ENCODE data around the gene BTF3. TPM values are rescaled to one million over a fixed set of nuclear protein-coding genes. Genes with fewer than 3 reads are reported as not detected.

Gene BTF3
- polyA plus RNA-seq, 4 donors = 977 to 1,050 (median 1,011) TPM

- peak; percentile 65 to 79 (median 67) for DNase-seq (ENCODE audit: low read depth in 4 of 4, low spot score in 3 of 4)
Measured at GRCh38 chr5:73519531-73520283, 21.5 kb downstream of the BTF3 start.

GRCh38 chr5:73522989-73523388, 24.7 kb downstream of the BTF3 start:
- no peak for DNase-seq (ENCODE audit: low read depth in 4 of 4, low spot score in 3 of 4)

GRCh38 chr5:73523861-73524260, 25.6 kb downstream of the BTF3 start:
- no peak for DNase-seq (ENCODE audit: low read depth in 4 of 4, low spot score in 3 of 4)

- DNase-seq (ENCODE audit: low read depth in 4 of 4, low spot score in 3 of 4) = no peak
Measured at GRCh38 chr5:73525606-73526203, 27.5 kb downstream of the BTF3 start.

GRCh38 chr5:73528248-73528647, 30.0 kb downstream of the BTF3 start:
- no peak for DNase-seq (ENCODE audit: low read depth in 4 of 4, low spot score in 3 of 4)

GRCh38 chr5:73529081-73529480, 30.8 kb downstream of the BTF3 start:
- no peak for DNase-seq (ENCODE audit: low read depth in 4 of 4, low spot score in 3 of 4)

- DNase-seq (ENCODE audit: low read depth in 4 of 4, low spot score in 3 of 4) = no peak
Measured at GRCh38 chr5:73531356-73531755, 33.1 kb downstream of the BTF3 start.

- no peak for DNase-seq (ENCODE audit: low read depth in 4 of 4, low spot score in 3 of 4)
Measured at GRCh38 chr5:73532195-73532594, 34.0 kb downstream of the BTF3 start.

- DNase-seq (ENCODE audit: low read depth in 4 of 4, low spot score in 3 of 4) = no peak
Measured at GRCh38 chr5:73534011-73534644, 35.9 kb downstream of the BTF3 start.

- DNase-seq (ENCODE audit: low read depth in 4 of 4, low spot score in 3 of 4) = no peak
Measured at GRCh38 chr5:73534971-73535370, 36.7 kb downstream of the BTF3 start.

GRCh38 chr5:73539730-73540129, 41.5 kb downstream of the BTF3 start:
- DNase-seq (ENCODE audit: low read depth in 4 of 4, low spot score in 3 of 4) = no peak

GRCh38 chr5:73540192-73540591, 42.0 kb downstream of the BTF3 start:
- DNase-seq (ENCODE audit: low read depth in 4 of 4, low spot score in 3 of 4) = no peak

- no peak for DNase-seq (ENCODE audit: low read depth in 4 of 4, low spot score in 3 of 4)
Measured at GRCh38 chr5:73542020-73542419, 43.8 kb downstream of the BTF3 start.

GRCh38 chr5:73544429-73545402, 46.5 kb downstream of the BTF3 start:
- DNase-seq (ENCODE audit: low read depth in 4 of 4, low spot score in 3 of 4) = no peak

- no peak for DNase-seq (ENCODE audit: low read depth in 4 of 4, low spot score in 3 of 4)
Measured at GRCh38 chr5:73545403-73545779, 47.1 kb downstream of the BTF3 start.

GRCh38 chr5:73550016-73550415, 51.8 kb downstream of the BTF3 start:
- DNase-seq (ENCODE audit: low read depth in 4 of 4, low spot score in 3 of 4) = no peak

- no peak for DNase-seq (ENCODE audit: low read depth in 4 of 4, low spot score in 3 of 4)
Measured at GRCh38 chr5:73552642-73553041, 54.4 kb downstream of the BTF3 start.
